Activated naive CD8-positive, alpha-beta T cell treated with anti-CD3 and anti-CD28 coated beads, Interleukin-2, amount 10 ng/mL, durations not matched to agents 7 days and 5 days (primary cell): Measurements from ENCODE around the gene SCGB1D1. TPM values are rescaled to one million over a fixed set of nuclear protein-coding genes. Genes with fewer than 3 reads are reported as not detected.

ENCODE experiments used
- ATAC-seq: fragments of 150-1000 bp; cut with Tn5 transposase; one replicate; pipeline ENCODE4 v1.10.0; 2021; ENCODE audit warnings: low read depth, moderate library complexity
- POLR2A ChIA-PET: fragments of 350-600 bp; sonication (Branson Sonifier 250); formaldehyde crosslinking; loops from one replicate; lab custom pipeline; 2021; ENCODE audit warnings: antibody characterized with exemption; lab: Charles Lee
- DNase-seq: peaks from one replicate; pipeline ENCODE4 v3.0.0; 2021
- H3K27ac Mint-ChIP-seq: one replicate; pipeline ENCODE4 v1.8.0; 2022; ENCODE audit warnings: mild to moderate bottlenecking, mixed read lengths
- H3K27me3 Mint-ChIP-seq: one replicate; pipeline ENCODE4 v1.8.0; 2022; ENCODE audit warnings: mild to moderate bottlenecking, moderate library complexity, mixed read lengths
- H3K36me3 Mint-ChIP-seq: one replicate; pipeline ENCODE4 v1.8.0; 2021; ENCODE audit warnings: mild to moderate bottlenecking, mixed read lengths
- H3K4me1 Mint-ChIP-seq: one replicate; pipeline ENCODE4 v1.8.0; 2021; ENCODE audit warnings: mixed read lengths
- H3K4me3 Mint-ChIP-seq: one replicate; pipeline ENCODE4 v1.8.0; 2022; ENCODE audit warnings: mild to moderate bottlenecking, moderate library complexity, mixed read lengths
- H3K9me3 Mint-ChIP-seq: one replicate; pipeline ENCODE4 v1.8.0; 2021; ENCODE audit warnings: mixed read lengths
- total RNA-seq, 2 experiments: library from RNA; stranded (reverse); gene quantifications; one replicate each; pipeline ENCODE4 v1.2.3, GENCODE V29; 2021

The SCGB1D1 gene
- total RNA-seq, 2 experiments from 2014 or later = not detected

GRCh38 chr11:62208785-62209144 is 18.7 kb downstream of the SCGB1D1 start:
- Mint-ChIP-seq H3K4me1 (peaks cover 1% of the 10 kb centered on the region), H3K36me3 (no peaks in the 10 kb centered on the region), H3K9me3 (no peaks in the 10 kb centered on the region), H3K27me3 (peaks cover 10% of the 10 kb centered on the region), H3K27ac (no peak overlapping the region), H3K4me3 (no peak overlapping the region)
- no peak for DNase-seq
- POLR2A ChIA-PET = no interaction called here
- ATAC-seq = no peak

- no peak overlapping the region for H3K4me3 Mint-ChIP-seq
- H3K27me3 Mint-ChIP-seq = peaks cover 20% of the 10 kb centered on the region
- H3K27ac Mint-ChIP-seq = no peak overlapping the region
- no peaks in the 10 kb centered on the region for H3K36me3 Mint-ChIP-seq
- DNase-seq = no peak
- H3K9me3 Mint-ChIP-seq = peaks cover 1% of the 10 kb centered on the region
- no peaks in the 10 kb centered on the region for H3K4me1 Mint-ChIP-seq
- ATAC-seq = no peak
- POLR2A ChIA-PET = no interaction called here
Observed at GRCh38 chr11:62217191-62217748, 27.3 kb downstream of the SCGB1D1 start.

- H3K4me3 Mint-ChIP-seq = no peak overlapping the region
- DNase-seq (no peak), ATAC-seq (no peak)
- H3K36me3 Mint-ChIP-seq = peaks cover 4% of the 10 kb centered on the region
- peaks cover 11% of the 10 kb centered on the region for H3K27me3 Mint-ChIP-seq
- no peaks in the 10 kb centered on the region for H3K4me1 Mint-ChIP-seq
- no peak overlapping the region for H3K27ac Mint-ChIP-seq
- POLR2A ChIA-PET = no interaction called here
- peaks cover 19% of the 10 kb centered on the region for H3K9me3 Mint-ChIP-seq
Observed at GRCh38 chr11:62221498-62221897, 31.5 kb downstream of the SCGB1D1 start.

- Mint-ChIP-seq H3K4me3 (no peak overlapping the region), H3K4me1 (no peaks in the 10 kb centered on the region), H3K9me3 (peaks cover 19% of the 10 kb centered on the region), H3K36me3 (peaks cover 4% of the 10 kb centered on the region), H3K27ac (no peak overlapping the region), H3K27me3 (peaks cover 5% of the 10 kb centered on the region)
- ATAC-seq (no peak), DNase-seq (no peak)
- POLR2A ChIA-PET = no interaction called here
Observed at GRCh38 chr11:62223095-62223494, 33.1 kb downstream of the SCGB1D1 start.

- POLR2A ChIA-PET = no interaction called here
- DNase-seq (no peak), ATAC-seq (no peak)
- Mint-ChIP-seq H3K9me3 (no peaks in the 10 kb centered on the region), H3K27ac (no peak overlapping the region), H3K27me3 (peaks cover 25% of the 10 kb centered on the region), H3K4me1 (no peaks in the 10 kb centered on the region), H3K4me3 (no peak overlapping the region), H3K36me3 (no peaks in the 10 kb centered on the region)
Observed at GRCh38 chr11:62233730-62234129, 43.7 kb downstream of the SCGB1D1 start.

GRCh38 chr11:62236187-62236586 is 46.2 kb downstream of the SCGB1D1 start:
- POLR2A ChIA-PET = no interaction called here
- H3K27ac Mint-ChIP-seq = no peak overlapping the region
- H3K9me3 Mint-ChIP-seq = no peaks in the 10 kb centered on the region
- H3K36me3 Mint-ChIP-seq = no peaks in the 10 kb centered on the region
- no peak overlapping the region for H3K4me3 Mint-ChIP-seq
- peaks cover 31% of the 10 kb centered on the region for H3K27me3 Mint-ChIP-seq
- DNase-seq (no peak), ATAC-seq (no peak)
- no peaks in the 10 kb centered on the region for H3K4me1 Mint-ChIP-seq

GRCh38 chr11:62237499-62237898 is 47.5 kb downstream of the SCGB1D1 start:
- Mint-ChIP-seq H3K27ac (no peak overlapping the region), H3K4me1 (no peaks in the 10 kb centered on the region)

GRCh38 chr11:62238151-62238550 is 48.1 kb downstream of the SCGB1D1 start:
- no peak overlapping the region for H3K4me3 Mint-ChIP-seq
- ATAC-seq (no peak), DNase-seq (no peak)
- H3K27ac Mint-ChIP-seq = no peak overlapping the region
- no peaks in the 10 kb centered on the region for H3K9me3 Mint-ChIP-seq
- peaks cover 32% of the 10 kb centered on the region for H3K27me3 Mint-ChIP-seq
- H3K36me3 Mint-ChIP-seq = no peaks in the 10 kb centered on the region
- H3K4me1 Mint-ChIP-seq = no peaks in the 10 kb centered on the region
- POLR2A ChIA-PET = no interaction called here

More at GRCh38 chr11:62237499-62237898, 47.5 kb downstream of the SCGB1D1 start:
- no peaks in the 10 kb centered on the region for H3K36me3 Mint-ChIP-seq
- H3K27me3 Mint-ChIP-seq = peaks cover 31% of the 10 kb centered on the region
- POLR2A ChIA-PET = no interaction called here
- H3K4me3 Mint-ChIP-seq = no peak overlapping the region
- DNase-seq (no peak), ATAC-seq (no peak)
- no peaks in the 10 kb centered on the region for H3K9me3 Mint-ChIP-seq

GRCh38 chr11:62241095-62241494 is 51.1 kb downstream of the SCGB1D1 start:
- no peaks in the 10 kb centered on the region for H3K36me3 Mint-ChIP-seq
- H3K27me3 Mint-ChIP-seq = peaks cover 16% of the 10 kb centered on the region
- H3K4me3 Mint-ChIP-seq = no peak overlapping the region
- POLR2A ChIA-PET = no interaction called here
- H3K4me1 Mint-ChIP-seq = no peaks in the 10 kb centered on the region
- H3K27ac Mint-ChIP-seq = no peak overlapping the region
- H3K9me3 Mint-ChIP-seq = no peaks in the 10 kb centered on the region
- ATAC-seq = no peak
- DNase-seq = no peak

- Mint-ChIP-seq H3K27ac (no peak within 1 kb of the TSS), H3K36me3 (no peaks in the 10 kb centered on the region), H3K9me3 (no peaks in the 10 kb centered on the region), H3K4me3 (no peak within 1 kb of the TSS), H3K27me3 (peaks cover 20% of the 10 kb centered on the region), H3K4me1 (no peaks in the 10 kb centered on the region)
- no peak for ATAC-seq
- POLR2A ChIA-PET = no interaction called here
- DNase-seq = no peak
Observed at GRCh38 chr11:62242021-62242420, 52.0 kb downstream of the SCGB1D1 start, which contains the start of gene SCGB1D2. TSS of gene SCGB1D2 (plus strand) at chr11:62242239. CDS start at chr11:62242308, 69 bp downstream.

Other genes with a start within 250 kb of the SCGB1D1 start
- under 1 TPM; 0.20 to 0.30 TPM for gene BEST1, start 239.9 kb upstream of the SCGB1D1 start, total RNA-seq
- 100 to 1,000 TPM; 793 to 808 TPM for gene FTH1, start 222.6 kb upstream of the SCGB1D1 start, total RNA-seq
- 100 to 1,000 TPM; 142 to 153 TPM for gene INCENP, start 66.2 kb upstream of the SCGB1D1 start, total RNA-seq
- not detected for gene SCGB2A1, start 18.5 kb downstream of the SCGB1D1 start, total RNA-seq
- gene SCGB1D2, start 52.0 kb downstream of the SCGB1D1 start, total RNA-seq = not detected
- not detected for gene SCGB2A2, start 79.9 kb downstream of the SCGB1D1 start, total RNA-seq
- not detected for gene SCGB1D4, start 108.9 kb downstream of the SCGB1D1 start, total RNA-seq
- 10 to 100 TPM; 11.3 to 12.2 TPM for gene ASRGL1, start 147.2 kb downstream of the SCGB1D1 start, total RNA-seq
- gene SCGB1A1, start 228.8 kb downstream of the SCGB1D1 start, total RNA-seq = not detected